Ectodermal cell (in vitro differentiated cells): ENCODE measurements around the gene CLDN19. TPM values are rescaled to one million over a fixed set of nuclear protein-coding genes. Genes with fewer than 3 reads are reported as not detected.

Experiments
- H3K27ac ChIP-seq: 2 replicates; pipeline ENCODE4 v1.7.0; 2013; ENCODE audit warnings: mild to moderate bottlenecking, low read depth, low read length; ENCODE audit not compliant: insufficient read depth, poor library complexity, severe bottlenecking
- H3K27me3 ChIP-seq: 2 replicates; pipeline ENCODE4 v1.7.0; 2013; ENCODE audit warnings: mild to moderate bottlenecking, low read length; ENCODE audit not compliant: insufficient read depth, control insufficient read depth, poor library complexity, severe bottlenecking
- H3K36me3 ChIP-seq: one replicate; pipeline ENCODE4 v1.7.0; 2013; ENCODE audit warnings: low read length; ENCODE audit not compliant: control insufficient read depth, insufficient read depth
- H3K4me1 ChIP-seq: one replicate; pipeline ENCODE4 v1.7.0; 2013; ENCODE audit warnings: low read length; ENCODE audit not compliant: control insufficient read depth, insufficient read depth
- H3K4me3 ChIP-seq: 2 replicates; pipeline ENCODE4 v1.7.0; 2013; ENCODE audit warnings: low read depth, low read length, control low read depth; ENCODE audit not compliant: insufficient read depth
- H3K9me3 ChIP-seq: 2 replicates; pipeline ENCODE4 v1.7.0; 2013; ENCODE audit warnings: mild to moderate bottlenecking, low read length, moderate library complexity; ENCODE audit not compliant: control insufficient read depth
- WGBS, 2 experiments: methylation state at CpG; one replicate each; pipeline ENCODE4 v1.1.7; 2013; ENCODE audit warnings: missing lambda C conversion rate in 2 of 2; 5-methylcytosine and 5-hydroxymethylcytosine counted together
- polyA plus RNA-seq, 4 experiments: library from polyadenylated mRNA; stranded (reverse); fragments of 50-300 nt; gene quantifications; one replicate each; pipeline ENCODE4 v1.2.3, GENCODE V29; 2013

Gene CLDN19
- 5.6 TPM for polyA plus RNA-seq (2013, experiment 1 of 4)
- 6.5 TPM for polyA plus RNA-seq (2013, experiment 2 of 4)
- 4.2 TPM for polyA plus RNA-seq (2013, experiment 3 of 4)
- polyA plus RNA-seq (2013, experiment 4 of 4) = 4.4 TPM

GRCh38 chr1:42739753-42740700, at the start of gene CLDN19:
Gene CLDN19, minus strand, starts transcription at chr1:42740236. Its CDS starts 173 bp downstream, at chr1:42740063.
- 35 to 36% methylated on average over 27 of the region's 27 CpGs for WGBS, 2 experiments
- Histone ChIP-seq H3K27ac (peak within 1 kb of the TSS; percentile 83), H3K27me3 (no peaks in the 10 kb centered on the region), H3K4me1 (peaks cover 33% of the 10 kb centered on the region), H3K4me3 (peak within 1 kb of the TSS; percentile 25), H3K36me3 (no peaks in the 10 kb centered on the region), H3K9me3 (no peaks in the 10 kb centered on the region)

GRCh38 chr1:42788021-42788420, 48.0 kb upstream of the CLDN19 start:
- H3K27me3 ChIP-seq = no peaks in the 10 kb centered on the region
- H3K4me1 ChIP-seq = peaks cover 4% of the 10 kb centered on the region
- H3K9me3 ChIP-seq = no peaks in the 10 kb centered on the region
- H3K27ac ChIP-seq = no peak overlapping the region
- WGBS, 2 experiments = 90 to 98% methylated on average over 1 of the region's 1 CpG
- H3K4me3 ChIP-seq = no peak overlapping the region
- no peaks in the 10 kb centered on the region for H3K36me3 ChIP-seq

- Histone ChIP-seq H3K27ac (no peak overlapping the region), H3K36me3 (no peaks in the 10 kb centered on the region), H3K4me3 (no peak overlapping the region), H3K9me3 (no peaks in the 10 kb centered on the region), H3K4me1 (peaks cover 4% of the 10 kb centered on the region), H3K27me3 (no peaks in the 10 kb centered on the region)
- 88 to 91% methylated on average over 5 of the region's 5 CpGs for WGBS, 2 experiments
Measured at GRCh38 chr1:42786097-42786496, 46.1 kb upstream of the CLDN19 start.

- WGBS, 2 experiments = 90% methylated on average over 54 of the region's 54 CpGs
- Histone ChIP-seq H3K4me3 (no peak within 1 kb of the TSS), H3K27ac (no peak within 1 kb of the TSS), H3K9me3 (no peaks in the 10 kb centered on the region), H3K4me1 (peaks cover 4% of the 10 kb centered on the region), H3K36me3 (peaks cover 6% of the 10 kb centered on the region), H3K27me3 (no peaks in the 10 kb centered on the region)
Measured at GRCh38 chr1:42784946-42785693, 45.1 kb upstream of the CLDN19 start, which contains the start of gene TMEM269. Gene TMEM269, plus strand, starts transcription at chr1:42784991. Its CDS starts 4,903 bp downstream, at chr1:42789894.

- WGBS, 2 experiments = 94 to 95% methylated on average over 18 of the region's 18 CpGs
- Histone ChIP-seq H3K27ac (no peak overlapping the region), H3K9me3 (no peaks in the 10 kb centered on the region), H3K4me3 (no peak overlapping the region), H3K4me1 (peaks cover 4% of the 10 kb centered on the region), H3K27me3 (no peaks in the 10 kb centered on the region), H3K36me3 (peaks cover 10% of the 10 kb centered on the region)
Measured at GRCh38 chr1:42784547-42784945, 44.5 kb upstream of the CLDN19 start.

GRCh38 chr1:42783092-42783491, 43.1 kb upstream of the CLDN19 start:
- Histone ChIP-seq H3K4me1 (peaks cover 4% of the 10 kb centered on the region), H3K9me3 (no peaks in the 10 kb centered on the region), H3K36me3 (peaks cover 16% of the 10 kb centered on the region), H3K4me3 (no peak overlapping the region), H3K27me3 (no peaks in the 10 kb centered on the region), H3K27ac (no peak overlapping the region)
- 97% methylated on average over 2 of the region's 2 CpGs; no CpG with 5 or more reads in 1 of the 2 experiments for WGBS, 2 experiments

- WGBS, 2 experiments = 100% methylated on average over 1 of the region's 1 CpG
- H3K4me1 ChIP-seq = no peaks in the 10 kb centered on the region
- H3K27me3 ChIP-seq = no peaks in the 10 kb centered on the region
- H3K36me3 ChIP-seq = peaks cover 29% of the 10 kb centered on the region
- no peaks in the 10 kb centered on the region for H3K9me3 ChIP-seq
- H3K4me3 ChIP-seq = no peak overlapping the region
- H3K27ac ChIP-seq = no peak overlapping the region
Measured at GRCh38 chr1:42780176-42780575, 40.1 kb upstream of the CLDN19 start.

- peaks cover 33% of the 10 kb centered on the region for H3K36me3 ChIP-seq
- H3K9me3 ChIP-seq = no peaks in the 10 kb centered on the region
- H3K27me3 ChIP-seq = no peaks in the 10 kb centered on the region
- no peak overlapping the region for H3K27ac ChIP-seq
- no peak overlapping the region for H3K4me3 ChIP-seq
- H3K4me1 ChIP-seq = no peaks in the 10 kb centered on the region
- WGBS, 2 experiments = 99 to 100% methylated on average over 2 of the region's 2 CpGs
Measured at GRCh38 chr1:42779725-42780124, 39.7 kb upstream of the CLDN19 start.

GRCh38 chr1:42777852-42778251, 37.8 kb upstream of the CLDN19 start:
- Histone ChIP-seq H3K27ac (no peak overlapping the region), H3K9me3 (no peaks in the 10 kb centered on the region), H3K27me3 (no peaks in the 10 kb centered on the region), H3K4me3 (no peak overlapping the region), H3K36me3 (peaks cover 37% of the 10 kb centered on the region), H3K4me1 (no peaks in the 10 kb centered on the region)

- Histone ChIP-seq H3K9me3 (no peaks in the 10 kb centered on the region), H3K36me3 (peaks cover 37% of the 10 kb centered on the region), H3K4me3 (no peak overlapping the region), H3K27me3 (no peaks in the 10 kb centered on the region), H3K4me1 (no peaks in the 10 kb centered on the region), H3K27ac (no peak overlapping the region)
- WGBS, 2 experiments = 96% methylated on average over 6 of the region's 6 CpGs
Measured at GRCh38 chr1:42776502-42776901, 36.5 kb upstream of the CLDN19 start.
